Skeletal muscle tissue (tissue), 4 donors: ENCODE results near the gene TNS1. TPM values are rescaled to one million over a fixed set of nuclear protein-coding genes. Genes with fewer than 3 reads are reported as not detected.

Experiments
- H3K27ac ChIP-seq: one replicate; pipeline ENCODE4 v1.7.0; 2013; ENCODE audit warnings: mild to moderate bottlenecking, low read depth, low read length, inconsistent platforms
- H3K27me3 ChIP-seq, 3 donors: one replicate each; pipeline ENCODE4 v1.7.0; 2013; ENCODE audit warnings: low read length in 3 of 3; ENCODE audit not compliant: control insufficient read depth in 3 of 3, insufficient read depth in 3 of 3
- H3K36me3 ChIP-seq, 3 donors: one replicate each; pipeline ENCODE4 v1.7.0; 2013; ENCODE audit warnings: low read length in 3 of 3; ENCODE audit not compliant: control insufficient read depth in 3 of 3, insufficient read depth in 3 of 3
- H3K4me1 ChIP-seq, 3 donors: one replicate each; pipeline ENCODE4 v1.7.0; 2013; ENCODE audit warnings: low read length in 3 of 3, mild to moderate bottlenecking in 3 of 3; ENCODE audit not compliant: control insufficient read depth in 3 of 3, insufficient read depth in 3 of 3
- H3K4me3 ChIP-seq, 3 donors: one replicate each; pipeline ENCODE4 v1.7.0; 2013; ENCODE audit warnings: low read length in 3 of 3
- H3K9ac ChIP-seq, 3 donors: one replicate each; pipeline ENCODE4 v1.7.0; 2013; ENCODE audit warnings: low read length in 3 of 3, mild to moderate bottlenecking in 3 of 3, moderate library complexity in 2 of 3, low read depth in 1 of 3
- H3K9me3 ChIP-seq, 3 donors: one replicate each; pipeline ENCODE4 v1.7.0; 2013; ENCODE audit warnings: low read length in 3 of 3; ENCODE audit not compliant: control insufficient read depth in 3 of 3
- total RNA-seq: library from RNA; depleted of rRNA; stranded (reverse); fragments of >200 nt; gene quantifications from one replicate; pipeline ENCODE4 v1.2.3, GENCODE V29; 2014
- donor health status: Osteomylitis.

Gene TNS1
- total RNA-seq, 1 donor from 2014 or later = 73.1 TPM

GRCh38 chr2:217785544-217786045 is 217.2 kb downstream of the TNS1 start:
- H3K9ac ChIP-seq = no peak overlapping the region
- no peak overlapping the region for H3K27ac ChIP-seq
- no peak overlapping the region for H3K4me3 ChIP-seq
- H3K9me3 ChIP-seq = no peaks in the 10 kb centered on the region
- H3K4me1 ChIP-seq = peaks cover 16 to 26% (median 25%) of the 10 kb centered on the region in 3 donors
- H3K36me3 ChIP-seq = no peaks in the 10 kb centered on the region
- no peaks in the 10 kb centered on the region for H3K27me3 ChIP-seq

GRCh38 chr2:217784996-217785543 is 217.7 kb downstream of the TNS1 start:
- Histone ChIP-seq H3K36me3 (no peaks in the 10 kb centered on the region), H3K27ac (no peak overlapping the region), H3K9ac (no peak overlapping the region), H3K4me3 (no peak overlapping the region), H3K4me1 (peaks cover 13 to 21% (median 20%) of the 10 kb centered on the region in 3 donors), H3K27me3 (no peaks in the 10 kb centered on the region), H3K9me3 (no peaks in the 10 kb centered on the region)

GRCh38 chr2:217783243-217783642 is 219.6 kb downstream of the TNS1 start:
- Histone ChIP-seq H3K4me3 (no peak overlapping the region), H3K27ac (no peak overlapping the region), H3K36me3 (no peaks in the 10 kb centered on the region), H3K9ac (no peak overlapping the region), H3K9me3 (no peaks in the 10 kb centered on the region), H3K4me1 (peaks cover 5 to 8% (median 6%) of the 10 kb centered on the region in 3 donors), H3K27me3 (no peaks in the 10 kb centered on the region)

- Histone ChIP-seq H3K4me3 (no peak overlapping the region), H3K36me3 (no peaks in the 10 kb centered on the region), H3K9ac (no peak overlapping the region), H3K4me1 (no peaks in the 10 kb centered on the region), H3K27ac (no peak overlapping the region), H3K9me3 (no peaks in the 10 kb centered on the region), H3K27me3 (no peaks in the 10 kb centered on the region)
These were observed 224.9 kb downstream of the TNS1 start for GRCh38 chr2:217777906-217778305.

- Histone ChIP-seq H3K36me3 (no peaks in the 10 kb centered on the region), H3K27ac (no peak overlapping the region), H3K4me3 (no peak overlapping the region), H3K9ac (no peak overlapping the region), H3K4me1 (no peaks in the 10 kb centered on the region), H3K9me3 (no peaks in the 10 kb centered on the region), H3K27me3 (no peaks in the 10 kb centered on the region)
These were observed 226.2 kb downstream of the TNS1 start for GRCh38 chr2:217776631-217777030.

GRCh38 chr2:217775920-217776503 is 226.8 kb downstream of the TNS1 start:
- Histone ChIP-seq H3K9ac (no peak overlapping the region), H3K36me3 (no peaks in the 10 kb centered on the region), H3K4me3 (no peak overlapping the region), H3K9me3 (no peaks in the 10 kb centered on the region), H3K4me1 (no peaks in the 10 kb centered on the region), H3K27ac (no peak overlapping the region), H3K27me3 (no peaks in the 10 kb centered on the region)

GRCh38 chr2:217774232-217774631 is 228.6 kb downstream of the TNS1 start:
- Histone ChIP-seq H3K27ac (no peak overlapping the region), H3K36me3 (no peaks in the 10 kb centered on the region), H3K27me3 (no peaks in the 10 kb centered on the region), H3K9me3 (no peaks in the 10 kb centered on the region), H3K4me1 (no peaks in the 10 kb centered on the region), H3K9ac (no peak overlapping the region), H3K4me3 (no peak overlapping the region)

- H3K36me3 ChIP-seq = no peaks in the 10 kb centered on the region
- no peaks in the 10 kb centered on the region for H3K27me3 ChIP-seq
- no peak overlapping the region for H3K4me3 ChIP-seq
- no peaks in the 10 kb centered on the region for H3K9me3 ChIP-seq
- H3K27ac ChIP-seq = no peak overlapping the region
- no peaks in the 10 kb centered on the region for H3K4me1 ChIP-seq
- no peak overlapping the region for H3K9ac ChIP-seq
These were observed 229.3 kb downstream of the TNS1 start for GRCh38 chr2:217773539-217773938.

- Histone ChIP-seq H3K4me3 (no peak overlapping the region), H3K36me3 (no peaks in the 10 kb centered on the region), H3K9ac (no peak overlapping the region), H3K27me3 (no peaks in the 10 kb centered on the region), H3K9me3 (peaks cover 0 to 2% (median 0%) of the 10 kb centered on the region in 3 donors), H3K27ac (no peak overlapping the region), H3K4me1 (no peaks in the 10 kb centered on the region)
These were observed 236.4 kb downstream of the TNS1 start for GRCh38 chr2:217766356-217766755.

GRCh38 chr2:217761645-217762277 is 241.0 kb downstream of the TNS1 start:
- Histone ChIP-seq H3K9me3 (peaks cover 0 to 2% (median 0%) of the 10 kb centered on the region in 3 donors), H3K27ac (no peak overlapping the region), H3K27me3 (no peaks in the 10 kb centered on the region), H3K4me1 (peaks cover 0 to 1% (median under 1%) of the 10 kb centered on the region in 3 donors), H3K9ac (no peak overlapping the region), H3K4me3 (no peak overlapping the region), H3K36me3 (peaks cover 0 to 2% (median 0%) of the 10 kb centered on the region in 3 donors)
